Vagina (tissue), 2 donors: Measurements from ENCODE around the gene MALRD1. TPM values are rescaled to one million over a fixed set of nuclear protein-coding genes. Genes with fewer than 3 reads are reported as not detected.

Experiments used
- DNase-seq, 2 donors: peaks; one replicate each; pipeline ENCODE4 v3.0.0-alpha.2; 2017; ENCODE audit errors: extremely low spot score in 2 of 2
- H3K27ac ChIP-seq: fragments of 200-600 bp; sonication (generic); one replicate; pipeline ENCODE4 v1.5.1; 2019
- H3K27me3 ChIP-seq: fragments of 200-600 bp; sonication (generic); one replicate; pipeline ENCODE4 v1.5.1; 2019
- H3K36me3 ChIP-seq, 2 donors: fragments of 200-600 bp; sonication (generic); one replicate each; pipeline ENCODE4 v1.5.1; 2017 to 2019
- H3K4me1 ChIP-seq: fragments of 200-600 bp; sonication (generic); one replicate; pipeline ENCODE4 v1.5.1; 2019
- H3K4me3 ChIP-seq, 2 donors: fragments of 200-600 bp; sonication (generic); 1 replicate in 1 of 2; 2 replicates in 1 of 2; pipeline ENCODE4 v1.5.1; 2016 to 2019
- H3K9me3 ChIP-seq: fragments of 200-600 bp; sonication (generic); one replicate; pipeline ENCODE4 v1.5.1; 2019
- POLR2A ChIP-seq, 2 donors: fragments of 450-650 bp; IDR thresholded peaks; one replicate each; pipeline ENCODE4 v1.6.1; 2017; ENCODE audit warnings: antibody characterized with exemption in 2 of 2, mild to moderate bottlenecking in 2 of 2, moderate library complexity in 2 of 2
- POLR2AphosphoS5 ChIP-seq, 2 donors: sonication (generic); formaldehyde crosslinking; IDR thresholded peaks; one replicate each; pipeline ENCODE4 v1.9.0; 2017; ENCODE audit warnings: antibody characterized with exemption in 2 of 2, mild to moderate bottlenecking in 2 of 2, low read depth in 1 of 2; ENCODE audit not compliant: insufficient read depth in 1 of 2
- intact Hi-C: fragments of 100-400 bp; cut with DNase I; formaldehyde crosslinking; loops from one replicate; pipeline ENCODE4 v1.15.1; 2023
- total RNA-seq: library from RNA; depleted of rRNA; stranded (reverse); fragments of >200 nt; gene quantifications from one replicate; pipeline ENCODE4 v1.2.3, GENCODE V29; 2016
- TF ChIP-seq, protein P1 (sequence below), 3 experiments: fragments of 450-650 bp in 2 of 3; fragments of 200-600 bp in 1 of 3; sonication (generic) in 1 of 3; IDR thresholded peaks; one replicate each; pipeline ENCODE4 v1.5.1; 2017 to 2019; ENCODE audit warnings: antibody characterized with exemption in 3 of 3, mild to moderate bottlenecking in 2 of 3, moderate library complexity in 2 of 3

MALRD1 gene
- total RNA-seq, 1 donor from 2014 or later: 2.0 TPM

GRCh38 chr10:19702215-19702614 lies 653.6 kb downstream of the MALRD1 start:
- TF ChIP-seq POLR2AphosphoS5 (IDR thresholded peaks at IDR 0.05; ENCODE audit: insufficient read depth in 1 of 2, low read depth in 1 of 2): no peak
- TF ChIP-seq, protein P1, sequence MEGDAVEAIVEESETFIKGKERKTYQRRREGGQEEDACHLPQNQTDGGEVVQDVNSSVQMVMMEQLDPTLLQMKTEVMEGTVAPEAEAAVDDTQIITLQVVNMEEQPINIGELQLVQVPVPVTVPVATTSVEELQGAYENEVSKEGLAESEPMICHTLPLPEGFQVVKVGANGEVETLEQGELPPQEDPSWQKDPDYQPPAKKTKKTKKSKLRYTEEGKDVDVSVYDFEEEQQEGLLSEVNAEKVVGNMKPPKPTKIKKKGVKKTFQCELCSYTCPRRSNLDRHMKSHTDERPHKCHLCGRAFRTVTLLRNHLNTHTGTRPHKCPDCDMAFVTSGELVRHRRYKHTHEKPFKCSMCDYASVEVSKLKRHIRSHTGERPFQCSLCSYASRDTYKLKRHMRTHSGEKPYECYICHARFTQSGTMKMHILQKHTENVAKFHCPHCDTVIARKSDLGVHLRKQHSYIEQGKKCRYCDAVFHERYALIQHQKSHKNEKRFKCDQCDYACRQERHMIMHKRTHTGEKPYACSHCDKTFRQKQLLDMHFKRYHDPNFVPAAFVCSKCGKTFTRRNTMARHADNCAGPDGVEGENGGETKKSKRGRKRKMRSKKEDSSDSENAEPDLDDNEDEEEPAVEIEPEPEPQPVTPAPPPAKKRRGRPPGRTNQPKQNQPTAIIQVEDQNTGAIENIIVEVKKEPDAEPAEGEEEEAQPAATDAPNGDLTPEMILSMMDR (IDR thresholded peaks at IDR 0.05): no peak
- TF ChIP-seq POLR2A (IDR thresholded peaks at IDR 0.05): no peak
- Histone ChIP-seq H3K9me3 (no peaks in the 10 kb centered on the region), H3K4me1 (no peaks in the 10 kb centered on the region), H3K4me3 (no peak overlapping the region), H3K27ac (no peak overlapping the region), H3K36me3 (no peaks in the 10 kb centered on the region), H3K27me3 (no peaks in the 10 kb centered on the region)
- DNase-seq: no peak
- intact Hi-C loops: no loop called here

- Histone ChIP-seq H3K36me3 (no peaks in the 10 kb centered on the region), H3K27me3 (no peaks in the 10 kb centered on the region), H3K9me3 (no peaks in the 10 kb centered on the region), H3K27ac (no peak overlapping the region), H3K4me1 (no peaks in the 10 kb centered on the region), H3K4me3 (no peak overlapping the region)
- TF ChIP-seq POLR2A (IDR thresholded peaks at IDR 0.05) (no peak), POLR2AphosphoS5 (IDR thresholded peaks at IDR 0.05; ENCODE audit: insufficient read depth in 1 of 2, low read depth in 1 of 2) (no peak)
- TF ChIP-seq, protein P1 (IDR thresholded peaks at IDR 0.05): no peak
- DNase-seq: no peak
- intact Hi-C loops: no loop called here
Measured at GRCh38 chr10:19704544-19704943, 655.9 kb downstream of the MALRD1 start.

DNA sequence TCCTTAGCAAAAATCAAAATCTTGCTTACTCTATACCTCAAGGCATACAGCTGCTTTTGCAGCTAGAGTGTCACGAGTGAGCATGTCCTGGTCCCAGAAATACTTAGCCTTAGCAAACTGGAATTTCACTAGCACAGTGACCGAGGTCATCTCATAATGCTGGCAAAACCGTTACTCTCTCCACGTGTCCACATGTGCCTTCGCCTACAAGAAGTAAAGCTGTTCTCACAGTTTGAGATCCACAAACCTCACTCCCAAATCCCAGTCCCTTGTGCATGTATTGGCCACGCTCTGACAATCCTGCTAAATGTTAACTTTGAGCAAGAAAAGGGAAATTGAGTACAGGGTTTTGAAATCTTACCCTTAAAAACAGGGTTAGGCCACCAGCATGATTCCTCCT lies 656.6 kb downstream of the MALRD1 start:
- no peaks in the 10 kb centered on the region for H3K36me3 ChIP-seq
- intact Hi-C loops: no loop called here
- H3K27ac ChIP-seq: no peak overlapping the region
- no peak overlapping the region for H3K4me3 ChIP-seq
- DNase-seq: no peak
- TF ChIP-seq POLR2AphosphoS5 (IDR thresholded peaks at IDR 0.05; ENCODE audit: insufficient read depth in 1 of 2, low read depth in 1 of 2) (no peak), POLR2A (IDR thresholded peaks at IDR 0.05) (no peak)
- TF ChIP-seq, protein P1 (IDR thresholded peaks at IDR 0.05): no peak
- H3K27me3 ChIP-seq: no peaks in the 10 kb centered on the region
- H3K4me1 ChIP-seq: no peaks in the 10 kb centered on the region
- no peaks in the 10 kb centered on the region for H3K9me3 ChIP-seq

DNA sequence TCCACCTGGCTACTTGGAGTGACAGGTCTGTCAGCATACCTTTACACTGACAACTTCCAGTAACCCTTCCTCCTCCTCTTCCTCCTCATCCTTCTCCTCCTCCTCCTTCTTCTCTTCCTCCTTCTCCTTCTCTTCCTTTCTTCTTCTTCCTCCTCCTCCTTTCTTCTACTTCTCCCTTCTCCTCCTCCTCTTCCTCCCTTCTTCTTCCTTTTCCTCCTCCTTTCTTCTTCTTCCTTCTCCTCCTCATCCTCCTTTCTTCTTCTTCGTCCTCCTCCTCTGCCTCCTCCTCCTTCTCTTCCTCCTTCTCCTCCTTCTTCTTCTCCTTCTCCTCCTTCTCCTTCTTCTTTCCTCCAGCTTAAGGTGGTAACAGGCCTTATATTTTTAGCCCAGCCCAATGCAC lies 658.3 kb downstream of the MALRD1 start:
- H3K27me3 ChIP-seq: no peaks in the 10 kb centered on the region
- H3K4me1 ChIP-seq: no peaks in the 10 kb centered on the region
- no peak overlapping the region for H3K27ac ChIP-seq
- intact Hi-C loops: no loop called here
- DNase-seq: no peak
- no peaks in the 10 kb centered on the region for H3K36me3 ChIP-seq
- H3K4me3 ChIP-seq: no peak overlapping the region
- TF ChIP-seq POLR2A (IDR thresholded peaks at IDR 0.05) (no peak), POLR2AphosphoS5 (IDR thresholded peaks at IDR 0.05; ENCODE audit: insufficient read depth in 1 of 2, low read depth in 1 of 2) (no peak)
- TF ChIP-seq, protein P1 (IDR thresholded peaks at IDR 0.05): no peak
- H3K9me3 ChIP-seq: no peaks in the 10 kb centered on the region

DNA sequence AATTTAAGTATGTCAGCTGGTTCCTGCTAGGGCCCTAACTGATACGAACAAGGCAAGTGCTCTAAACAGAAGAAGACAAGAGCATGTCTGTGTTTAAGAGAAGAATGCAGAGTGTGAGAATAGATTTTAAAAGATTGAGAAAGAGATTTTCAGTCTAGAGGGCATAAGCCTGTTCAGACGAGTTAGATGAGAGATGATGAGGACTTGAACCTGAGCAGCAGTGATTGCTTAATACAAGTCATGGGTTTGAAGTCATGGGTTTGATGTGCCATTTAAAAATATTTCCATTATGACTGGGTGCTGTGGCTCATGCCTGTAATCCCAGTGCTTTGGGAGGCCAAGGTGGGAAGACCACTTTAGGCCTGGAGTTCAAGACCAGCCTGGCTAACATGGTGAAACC lies 658.8 kb downstream of the MALRD1 start:
- intact Hi-C loops: no loop called here
- no peaks in the 10 kb centered on the region for H3K27me3 ChIP-seq
- H3K4me1 ChIP-seq: no peaks in the 10 kb centered on the region
- H3K36me3 ChIP-seq: no peaks in the 10 kb centered on the region
- no peak for DNase-seq
- no peaks in the 10 kb centered on the region for H3K9me3 ChIP-seq
- no peak overlapping the region for H3K27ac ChIP-seq
- TF ChIP-seq POLR2A (IDR thresholded peaks at IDR 0.05) (no peak), POLR2AphosphoS5 (IDR thresholded peaks at IDR 0.05; ENCODE audit: insufficient read depth in 1 of 2, low read depth in 1 of 2) (no peak)
- H3K4me3 ChIP-seq: no peak overlapping the region
